H1 (cell line): Measurements from ENCODE around the gene ANO9. TPM values are rescaled to one million over a fixed set of nuclear protein-coding genes. Genes with fewer than 3 reads are reported as not detected.

Experiments
- CTCF ChIA-PET: fragments of 300-600 bp; sonication (Branson Sonifier 250); formaldehyde crosslinking; loops from one replicate; lab custom pipeline; 2021; ENCODE audit not compliant: partially characterized antibody; lab: Charles Lee
- POLR2A ChIA-PET: fragments of 300-600 bp; sonication (Branson Sonifier 250); formaldehyde crosslinking; loops from one replicate; lab custom pipeline; 2021; ENCODE audit warnings: inconsistent platforms; ENCODE audit not compliant: partially characterized antibody; lab: Charles Lee
- DNase-seq, 2 experiments: peaks; one replicate each; pipeline versions ENCODE4 v3.0.0 to v3.0.0-alpha.2; 2010 to 2022; ENCODE audit warnings: low spot score in 2 of 2, low read depth in 1 of 2, mixed read lengths in 1 of 2
- FAIRE-seq: peaks from 2 replicates; lab custom pipeline; 2011; peaks lifted over from hg19 to GRCh38; lab: Jason Lieb, UNC
- H2AFZ ChIP-seq: 2 replicates; pipeline ENCODE4 v1.8.1; 2012; ENCODE audit warnings: low read length, inconsistent platforms
- H2AK5ac ChIP-seq: 2 replicates; pipeline ENCODE4 v1.6.1; 2013; ENCODE audit warnings: low read depth, low read length
- H2BK120ac ChIP-seq: replicated peaks from 2 replicates; pipeline ENCODE3; 2013; ENCODE audit warnings: low read depth, low read length, inconsistent platforms
- H2BK12ac ChIP-seq: 2 replicates; pipeline ENCODE4 v1.6.1; 2013; ENCODE audit warnings: low read depth, low read length
- H2BK15ac ChIP-seq: 2 replicates; pipeline ENCODE4 v1.6.1; 2013; ENCODE audit warnings: low read length
- H2BK20ac ChIP-seq: 2 replicates; pipeline ENCODE4 v1.6.1; 2013; ENCODE audit warnings: low read length
- H2BK5ac ChIP-seq: 2 replicates; pipeline ENCODE4 v1.6.1; 2013; ENCODE audit warnings: low read depth, low read length
- H3K14ac ChIP-seq: 2 replicates; pipeline ENCODE4 v1.6.1; 2013; ENCODE audit warnings: inconsistent platforms; ENCODE audit not compliant: insufficient read length
- H3K18ac ChIP-seq: 2 replicates; pipeline ENCODE4 v1.6.1; 2013; ENCODE audit warnings: low read length; ENCODE audit errors: extremely low read depth
- H3K23ac ChIP-seq: 2 replicates; pipeline ENCODE4 v1.6.1; 2013; ENCODE audit warnings: inconsistent platforms; ENCODE audit not compliant: insufficient read length
- H3K23me2 ChIP-seq: 2 replicates; pipeline ENCODE4 v1.6.1; 2013; ENCODE audit warnings: low read depth, low read length
- H3K27ac ChIP-seq: 2 replicates; pipeline ENCODE4 v1.6.1; 2011; ENCODE audit warnings: low read depth, low read length, inconsistent platforms
- H3K27me3 ChIP-seq, 4 experiments: replicated peaks in 1 of 4; 1 replicate in 1 of 4; 2 replicates in 3 of 4; pipeline versions ENCODE4 v1.6.1 to v1.8.1; 2011 to 2013; ENCODE audit warnings: low read length in 3 of 4, mild to moderate bottlenecking in 3 of 4, inconsistent platforms in 2 of 4, mixed read lengths in 2 of 4, moderate library complexity in 1 of 4; ENCODE audit not compliant: control insufficient read depth in 3 of 4, insufficient read depth in 3 of 4; ENCODE audit errors: extremely low read depth in 1 of 4
- H3K36me3 ChIP-seq, 4 experiments: 2 replicates each; pipeline versions ENCODE4 v1.6.1 to v1.8.1; 2011 to 2013; ENCODE audit warnings: mild to moderate bottlenecking in 4 of 4, low read length in 3 of 4, moderate library complexity in 2 of 4, control low read depth in 1 of 4, inconsistent platforms in 1 of 4; ENCODE audit not compliant: insufficient read depth in 4 of 4, control insufficient read depth in 2 of 4
- H3K4ac ChIP-seq: replicated peaks from 2 replicates; pipeline ENCODE3; 2013; ENCODE audit warnings: low read length, low read depth, mixed read lengths, inconsistent platforms; ENCODE audit not compliant: insufficient read length
- H3K4me1 ChIP-seq, 4 experiments: replicated peaks in 1 of 4; 1 replicate in 1 of 4; 2 replicates in 3 of 4; pipeline versions ENCODE4 v1.6.1 to v1.8.1; 2011 to 2013; ENCODE audit warnings: low read length in 3 of 4, inconsistent platforms in 2 of 4, mixed read lengths in 1 of 4; ENCODE audit not compliant: insufficient read depth in 4 of 4, control insufficient read depth in 3 of 4
- H3K4me2 ChIP-seq, 2 experiments: 2 replicates each; pipeline versions ENCODE4 v1.6.1 to v1.8.1; 2011 to 2013; ENCODE audit warnings: low read depth in 2 of 2, low read length in 2 of 2, control low read depth in 1 of 2, inconsistent platforms in 1 of 2, mild to moderate bottlenecking in 1 of 2; ENCODE audit not compliant: insufficient read depth in 1 of 2
- H3K4me3 ChIP-seq, 4 experiments: fragments of 200-600, 300-600 bp in 1 of 4; sonication (generic), shearing (Covaris generic), sonication (Bioruptor Twin) in 1 of 4; 2 replicates each; pipeline versions ENCODE4 v1.5.1 to v1.8.1; 2011 to 2016; ENCODE audit warnings: low read length in 4 of 4, low read depth in 3 of 4, control low read depth in 2 of 4, inconsistent platforms in 2 of 4, mild to moderate bottlenecking in 2 of 4, mixed read lengths in 1 of 4, moderate library complexity in 1 of 4; ENCODE audit not compliant: insufficient read depth in 2 of 4; ENCODE audit errors: extremely low read depth in 1 of 4
- H3K56ac ChIP-seq: replicated peaks from 2 replicates; pipeline ENCODE3; 2013; ENCODE audit warnings: low read depth, mild to moderate bottlenecking, mixed read lengths, low read length, inconsistent platforms; ENCODE audit not compliant: insufficient read length
- H3K79me1 ChIP-seq: 2 replicates; pipeline ENCODE4 v1.6.1; 2013; ENCODE audit warnings: low read depth, low read length, control low read depth
- H3K79me2 ChIP-seq, 2 experiments: 2 replicates each; pipeline versions ENCODE4 v1.6.1 to v1.8.1; 2012 to 2013; ENCODE audit warnings: low read length in 2 of 2, mild to moderate bottlenecking in 2 of 2, inconsistent platforms in 1 of 2; ENCODE audit not compliant: insufficient read depth in 2 of 2, control insufficient read depth in 1 of 2
- H3K9ac ChIP-seq, 4 experiments: replicated peaks in 1 of 4; 1 replicate in 1 of 4; 2 replicates in 3 of 4; pipeline versions ENCODE4 v1.6.1 to v1.8.1; 2011 to 2013; ENCODE audit warnings: low read depth in 3 of 4, low read length in 3 of 4, control low read depth in 2 of 4, mild to moderate bottlenecking in 2 of 4, moderate library complexity in 2 of 4, inconsistent platforms in 1 of 4; ENCODE audit errors: extremely low read depth in 1 of 4
- H3K9me3 ChIP-seq, 2 experiments: 2 replicates each; pipeline versions ENCODE4 v1.6.1 to v1.8.1; 2012 to 2013; ENCODE audit warnings: mild to moderate bottlenecking in 2 of 2, moderate library complexity in 2 of 2, control low read depth in 1 of 2, inconsistent platforms in 1 of 2, low read depth in 1 of 2, low read length in 1 of 2, mixed read lengths in 1 of 2; ENCODE audit not compliant: insufficient read depth in 2 of 2
- H4K20me1 ChIP-seq, 2 experiments: replicated peaks in 1 of 2; 2 replicates each; pipeline versions ENCODE3 to v1.8.1; 2011 to 2013; ENCODE audit warnings: inconsistent platforms in 2 of 2, low read length in 2 of 2, mild to moderate bottlenecking in 1 of 2; ENCODE audit not compliant: insufficient read depth in 2 of 2, control insufficient read depth in 1 of 2
- H4K5ac ChIP-seq: 2 replicates; pipeline ENCODE4 v1.6.1; 2013; ENCODE audit warnings: low read length, low read depth, mixed read lengths, inconsistent platforms; ENCODE audit not compliant: insufficient read length
- H4K8ac ChIP-seq: 2 replicates; pipeline ENCODE4 v1.8.0; 2013; ENCODE audit warnings: mild to moderate bottlenecking, moderate library complexity, low read length, inconsistent platforms; ENCODE audit not compliant: insufficient read depth; ENCODE audit errors: extremely low read depth
- H4K91ac ChIP-seq: replicated peaks from 2 replicates; pipeline ENCODE3; 2013; ENCODE audit warnings: low read length, mixed read lengths, inconsistent platforms; ENCODE audit not compliant: insufficient read length
- ASH2L ChIP-seq: fragments of 200-600, 300-600 bp; sonication (generic); IDR thresholded peaks from one replicate; pipeline ENCODE4 v1.7.1; 2017; ENCODE audit warnings: low read length
- EP300 ChIP-seq, 2 experiments: IDR thresholded peaks; 1 replicate in 1 of 2; 2 replicates in 1 of 2; pipeline ENCODE4 v1.6.1; 2011 to 2012; ENCODE audit warnings: low read depth in 2 of 2, low read length in 2 of 2, mild to moderate bottlenecking in 2 of 2, borderline replicate concordance in 1 of 2, inconsistent platforms in 1 of 2, moderate library complexity in 1 of 2
- WGBS, 2 experiments: shearing (Covaris generic) in 1 of 2; methylation state at CpG; one replicate each; pipeline versions ENCODE4 v1.1.6 to v1.1.7; 2013 to 2015; ENCODE audit warnings: low lambda C conversion rate in 2 of 2, mixed read lengths in 2 of 2, inconsistent platforms in 1 of 2, low coverage in 1 of 2, missing lambda C conversion rate in 1 of 2; ENCODE audit not compliant: insufficient replicate concordance in 2 of 2, insufficient coverage in 1 of 2, insufficient read length in 1 of 2; ENCODE audit errors: extremely low coverage in 1 of 2, missing lambda C conversion rate in 1 of 2; 5-methylcytosine and 5-hydroxymethylcytosine counted together
- polyA plus RNA-seq, 7 experiments: library from polyadenylated mRNA; depleted of rRNA in 3 of 7; stranded (reverse) in 5 of 7; unstranded in 2 of 7; fragments of >200 nt in 5 of 7; fragments of 200-250 nt in 2 of 7; gene quantifications; 1 replicate in 5 of 7; 2 replicates in 1 of 7; 4 replicates in 1 of 7; pipeline versions ENCODE4 v1.2.1 to v1.2.3, GENCODE V29; 2011 to 2013; ENCODE audit warnings: missing spikeins in 2 of 7, mixed read lengths in 2 of 7
- total RNA-seq: library from RNA; stranded (reverse); fragmentation: NEBNext Ultra II Directional; extraction: Animal tissue kit (Norgen Biotek cat#: 25700); gene quantifications from 2 replicates; pipeline ENCODE4 v1.2.1, GENCODE V29; 2021

Gene ANO9
- total and polyA plus RNA-seq, 2 of the 8 experiments (the other 6 are each of a cell fraction or from before 2014, with no cell fraction given): 20.0 to 20.7 TPM

DNA sequence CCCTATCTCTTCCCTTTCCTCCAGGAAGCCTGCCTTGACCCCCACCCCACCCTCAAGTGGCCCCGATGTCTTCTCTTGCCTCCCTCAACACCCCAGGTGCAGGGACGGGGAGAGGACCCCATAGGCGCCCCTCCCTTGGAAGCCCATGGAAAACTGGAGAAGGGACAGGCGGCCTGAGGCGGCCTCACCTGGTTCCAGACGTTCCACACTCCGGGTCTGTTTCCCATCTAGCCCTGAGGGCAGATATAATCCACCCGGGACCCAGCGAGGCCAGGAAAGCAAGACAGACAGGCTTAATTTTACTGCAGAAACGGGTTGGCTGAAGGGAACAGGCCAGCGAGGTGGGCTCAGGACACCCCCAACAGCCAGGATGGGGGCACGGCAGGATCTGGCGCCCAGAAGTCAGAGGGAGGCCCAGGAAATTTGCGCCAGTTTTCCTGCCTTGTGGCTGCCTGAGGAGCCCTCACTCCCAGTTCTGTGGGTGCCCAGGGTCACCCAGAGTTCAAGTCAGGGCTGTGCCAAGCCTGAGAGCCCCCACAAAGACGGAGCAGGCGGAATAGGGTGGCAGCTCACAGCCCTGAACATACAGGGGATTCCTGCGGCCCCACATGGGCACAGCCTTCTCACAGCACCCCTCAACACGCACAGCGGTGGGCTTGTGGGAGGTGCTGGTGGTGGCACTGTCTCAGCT, 24.0 kb downstream of the ANO9 start:
- no peak overlapping the region for H3K14ac ChIP-seq
- H3K23me2 ChIP-seq: peaks cover 9% of the 10 kb centered on the region; the same call in 1 of the 2 replicates
- no peak overlapping the region for H2BK20ac ChIP-seq
- H3K9ac ChIP-seq: no peak overlapping the region
- ChIA-PET CTCF (interaction anchor here (1.0 to 2.8 kb wide), 3 partner anchors 11 to 31 kb away, joined by 3 to 16 read pairs (median 4); partner anchors contain the start of gene PTDSS2), POLR2A (interaction anchor here (0.6 to 5.5 kb wide), 15 partner anchors 9 to 137 kb away, joined by 3 to 41 read pairs (median 5); partner anchors contain the start of genes ANO9, HRAS and PTDSS2)
- H3K79me2 ChIP-seq: peaks cover 0 to 17% of the 10 kb centered on the region in 2 experiments; a peak in 1 of 4 replicates
- peak overlapping the region; percentile 65; the same call in 1 of the 2 replicates for H2BK15ac ChIP-seq
- peaks cover 0 to 13% (median 4%) of the 10 kb centered on the region in 4 experiments; a peak in 5 of 7 replicates for H3K27me3 ChIP-seq
- TF ChIP-seq ASH2L: peak; percentile 10
- no peak for TF ChIP-seq EP300 (IDR thresholded peaks at IDR 0.05; ENCODE audit: borderline replicate concordance in 1 of 2, low read depth in 2 of 2, low read length in 2 of 2)
- no peak overlapping the region for H3K4ac ChIP-seq
- H3K36me3 ChIP-seq: no peaks in the 10 kb centered on the region; a peak in 1 of 8 replicates
- no peak for FAIRE-seq
- WGBS, 2 experiments: 73% methylated on average over 15 of the region's 19 CpGs; no CpG with 5 or more reads in 1 of the 2 experiments
- no peaks in the 10 kb centered on the region for H3K9me3 ChIP-seq
- peak overlapping the region; percentile 54 to 92 (median 62); a peak in 6 of 8 replicates for H3K4me3 ChIP-seq
- H2BK12ac ChIP-seq: peak overlapping the region; percentile 5; the same call in 1 of the 2 replicates
- H3K4me2 ChIP-seq: peak overlapping the region; percentile 68 to 87
- peak overlapping the region; percentile 33 for H2BK120ac ChIP-seq
- no peak overlapping the region for H4K5ac ChIP-seq
- peaks cover 5 to 7% of the 10 kb centered on the region in 2 experiments for H4K20me1 ChIP-seq
- DNase-seq: no peak
- H4K91ac ChIP-seq: no peak overlapping the region
- peaks cover 5% of the 10 kb centered on the region for H3K79me1 ChIP-seq
- no peak overlapping the region for H3K27ac ChIP-seq
- no peak overlapping the region for H2AFZ ChIP-seq
- no peak overlapping the region; the same call in 1 of the 2 replicates for H2AK5ac ChIP-seq
- peak overlapping the region; percentile 59; the same call in 1 of the 2 replicates for H4K8ac ChIP-seq
- peaks cover 0 to 26% (median 16%) of the 10 kb centered on the region in 4 experiments; a peak in 6 of 7 replicates for H3K4me1 ChIP-seq
- no peak overlapping the region for H3K23ac ChIP-seq
- H3K18ac ChIP-seq: no peak overlapping the region; the same call in 1 of the 2 replicates
- H3K56ac ChIP-seq: no peak overlapping the region
- no peak overlapping the region for H2BK5ac ChIP-seq
